NCI-H446 treated with DMSO at 0.1 percent for 48 hours (cell line): ENCODE data around the gene NQO1.
"Not testable (repeated sequence)": the region's sequence is repeated elsewhere in the genome, so short reads cannot be mapped to it uniquely, and the experiment has no call there.

Experiments used
- DNase-seq: peaks from one replicate; lab custom pipeline; 2025; lab: John Stamatoyannopoulos, UW

Gene NQO1

DNA sequence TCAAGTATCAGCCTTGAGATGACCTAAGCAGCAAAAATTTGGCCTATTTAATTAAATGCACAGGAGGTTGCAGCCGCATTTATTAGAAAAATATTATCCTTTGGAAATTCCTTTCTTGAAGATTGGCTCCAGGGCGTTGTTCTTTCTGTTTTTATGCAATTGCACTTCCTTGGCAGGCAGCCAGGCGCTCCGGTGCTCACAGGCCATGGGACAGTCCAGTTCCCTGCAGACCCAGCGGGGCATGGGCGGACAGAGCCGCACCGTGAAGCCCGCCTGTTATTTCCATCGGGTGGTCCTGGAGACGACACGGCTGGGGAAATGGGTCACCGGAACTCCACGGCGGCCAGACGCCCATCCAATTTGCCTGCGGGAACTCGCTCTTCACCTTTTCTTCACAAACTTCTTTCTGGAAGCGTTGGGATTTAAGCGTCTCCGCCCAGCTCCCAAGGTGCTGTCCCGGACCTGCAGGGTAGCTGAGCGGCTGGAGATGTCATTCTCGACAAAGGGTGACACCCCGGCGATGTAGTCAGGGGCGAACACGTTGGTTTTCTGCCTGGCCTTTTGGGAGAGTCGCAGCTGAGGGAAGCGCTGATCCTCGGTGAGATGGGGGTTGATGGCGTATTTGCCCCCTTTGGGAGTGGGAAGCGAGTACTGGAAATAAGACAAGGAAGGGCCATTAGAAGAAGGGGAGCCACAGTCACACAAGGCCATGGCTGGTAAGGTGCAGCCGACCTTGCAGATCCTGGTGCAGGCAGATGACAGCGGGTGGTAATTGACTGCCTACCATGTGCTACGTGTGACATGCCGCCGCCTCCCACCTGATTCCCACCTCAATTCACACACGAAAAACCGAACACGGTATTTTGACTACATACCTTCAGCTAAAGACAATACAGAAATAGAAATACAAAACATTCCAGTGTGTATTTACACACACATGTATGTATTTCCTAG is 15.9 kb upstream of the NQO1 start:
- DNase-seq = no peak

DNA sequence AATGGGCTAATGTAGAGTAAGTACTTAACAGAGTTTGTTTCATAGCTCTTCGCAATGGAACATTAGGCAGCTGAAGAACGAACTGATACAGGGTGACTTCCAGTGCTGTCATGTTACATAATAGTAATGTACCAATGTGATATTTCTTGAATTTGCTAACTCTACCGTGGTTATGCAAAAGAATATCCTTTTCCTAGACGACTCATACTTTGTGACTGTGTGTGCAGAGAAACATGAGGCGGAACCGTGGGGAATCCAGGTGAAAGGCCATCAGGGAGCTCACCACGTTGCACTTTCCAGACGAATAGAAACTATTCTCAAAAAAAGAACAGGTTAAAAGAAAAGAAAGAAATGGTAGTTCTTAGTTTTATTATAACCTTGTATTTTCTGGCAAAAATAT is 15.2 kb upstream of the NQO1 start:
- no peak for DNase-seq

- no peak for DNase-seq
Measured at GRCh38 chr16:69732101-69732500, 5.7 kb upstream of the NQO1 start.

DNA sequence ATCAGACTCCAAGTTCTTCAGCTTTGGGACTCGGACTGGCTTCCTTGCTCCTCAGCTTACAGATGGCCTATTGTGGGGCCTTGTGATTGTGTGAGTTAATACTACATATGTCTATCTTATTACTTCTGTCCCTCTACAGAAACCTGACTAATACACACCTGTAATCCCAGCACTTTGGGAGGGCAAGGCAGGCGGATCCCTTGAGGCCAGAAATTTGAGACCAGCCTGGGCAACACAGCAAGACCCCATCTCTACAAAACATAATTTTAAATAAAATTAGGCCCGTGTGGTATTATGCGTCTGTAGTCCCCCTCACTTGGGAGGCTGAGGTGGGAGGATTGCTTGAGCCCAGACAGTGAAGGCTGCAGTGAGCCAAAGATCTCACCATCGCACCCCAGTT is 4.9 kb upstream of the NQO1 start:
- DNase-seq = not testable (repeated sequence)

DNA sequence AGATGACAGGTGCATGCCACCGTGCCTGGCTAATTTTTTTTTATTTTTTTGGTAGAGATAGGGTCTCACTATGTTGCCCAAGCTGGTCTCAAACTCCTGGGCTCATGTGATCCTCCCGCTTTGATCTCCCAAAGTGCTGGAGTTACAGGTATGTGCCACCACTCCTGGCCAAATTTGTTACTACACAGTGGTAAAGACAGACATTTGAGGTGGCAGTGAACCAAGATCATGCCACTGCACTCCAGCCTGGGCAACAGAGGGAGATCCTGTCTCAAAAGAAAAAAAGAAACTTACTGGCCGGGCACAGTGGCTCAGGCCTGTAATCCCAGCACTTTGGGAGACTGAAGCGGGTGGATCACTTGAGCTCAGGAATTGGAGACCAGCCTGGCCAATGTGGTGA is 2.7 kb upstream of the NQO1 start:
- not testable (repeated sequence) for DNase-seq

DNA sequence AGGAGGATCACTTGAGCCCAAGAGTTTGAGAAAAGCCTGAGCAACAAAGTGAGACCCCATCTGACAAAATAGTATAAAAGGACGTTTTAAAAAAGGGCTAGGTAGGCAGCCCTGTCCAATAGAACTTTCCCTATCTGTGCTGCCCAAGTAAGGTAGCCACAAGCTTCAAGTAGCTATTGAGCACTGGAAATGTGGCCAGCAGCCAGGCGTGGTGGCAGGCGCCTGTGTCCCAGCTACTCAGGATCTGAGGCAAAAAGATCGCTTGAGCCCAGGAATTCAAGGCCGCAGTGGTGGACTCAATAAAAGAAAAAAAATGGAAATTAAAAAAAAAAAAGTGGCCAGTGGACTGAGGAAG is 1.5 kb upstream of the NQO1 start:
- no peak for DNase-seq

DNA sequence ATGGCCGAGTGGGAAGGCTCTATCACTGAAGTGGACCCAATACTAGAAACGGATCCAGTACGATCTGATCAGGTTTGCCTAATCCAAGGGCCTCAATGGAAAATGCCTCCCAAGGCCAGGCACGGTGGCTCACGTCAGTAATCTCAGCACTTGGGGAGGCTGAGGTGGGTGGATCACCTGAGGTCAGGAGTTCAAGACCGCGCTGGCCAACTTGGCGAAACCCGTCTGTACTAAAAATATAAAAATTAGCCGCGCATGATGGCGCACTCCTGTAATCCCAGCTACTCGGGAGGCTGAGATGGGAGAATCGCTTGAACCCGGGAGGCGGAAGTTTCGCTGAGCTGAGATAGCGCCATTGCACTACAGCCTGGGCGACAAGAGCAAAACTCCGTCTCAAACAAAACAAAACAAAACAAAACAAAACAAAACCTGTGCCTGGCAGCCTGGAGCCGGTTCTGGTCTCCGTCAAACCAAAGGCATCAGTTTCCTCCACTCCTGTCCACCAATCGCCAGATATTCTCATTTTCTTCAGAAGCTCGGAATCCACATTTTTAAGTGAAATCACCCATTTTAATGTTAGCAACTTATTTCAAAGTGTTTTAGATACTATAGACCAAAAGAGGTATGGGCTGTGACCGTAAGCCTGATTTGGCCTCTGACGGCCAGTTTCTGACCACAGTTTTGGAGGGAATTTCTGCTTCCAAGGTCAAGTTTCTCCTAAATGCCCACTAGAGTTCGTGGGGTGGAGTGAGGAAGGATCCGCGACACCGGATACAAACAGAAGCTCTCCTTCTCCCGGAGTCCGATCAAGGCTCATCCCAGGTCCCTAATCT is 664 bp downstream of the NQO1 start:
- no peak for DNase-seq

DNA sequence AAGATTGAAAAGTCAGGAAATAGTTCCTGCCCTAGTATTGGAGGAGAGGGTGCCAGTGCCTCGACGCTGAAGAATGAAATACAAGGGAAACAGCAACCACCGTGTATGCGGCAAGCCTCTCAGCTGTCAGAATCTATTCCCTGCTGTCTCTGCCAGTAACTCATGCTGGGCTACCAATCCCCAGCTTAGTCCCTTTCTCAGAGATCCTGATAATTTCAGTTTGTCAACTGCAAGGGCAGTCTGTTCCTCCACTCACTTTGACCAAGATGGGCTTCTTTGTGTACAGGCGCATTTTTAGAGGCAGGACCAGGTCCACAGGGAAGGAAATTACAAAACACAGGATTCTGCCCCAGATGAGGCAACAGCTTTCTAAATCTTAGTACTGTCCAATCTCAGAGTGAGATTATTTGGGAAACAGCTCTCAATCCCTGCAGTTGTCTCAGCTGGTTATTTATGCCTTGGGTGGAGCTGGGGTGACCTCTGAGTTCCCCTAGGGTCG is 1.3 kb downstream of the NQO1 start:
- DNase-seq = no peak

GRCh38 chr16:69724414-69724873 is 1.9 kb downstream of the NQO1 start:
- DNase-seq = no peak

DNA sequence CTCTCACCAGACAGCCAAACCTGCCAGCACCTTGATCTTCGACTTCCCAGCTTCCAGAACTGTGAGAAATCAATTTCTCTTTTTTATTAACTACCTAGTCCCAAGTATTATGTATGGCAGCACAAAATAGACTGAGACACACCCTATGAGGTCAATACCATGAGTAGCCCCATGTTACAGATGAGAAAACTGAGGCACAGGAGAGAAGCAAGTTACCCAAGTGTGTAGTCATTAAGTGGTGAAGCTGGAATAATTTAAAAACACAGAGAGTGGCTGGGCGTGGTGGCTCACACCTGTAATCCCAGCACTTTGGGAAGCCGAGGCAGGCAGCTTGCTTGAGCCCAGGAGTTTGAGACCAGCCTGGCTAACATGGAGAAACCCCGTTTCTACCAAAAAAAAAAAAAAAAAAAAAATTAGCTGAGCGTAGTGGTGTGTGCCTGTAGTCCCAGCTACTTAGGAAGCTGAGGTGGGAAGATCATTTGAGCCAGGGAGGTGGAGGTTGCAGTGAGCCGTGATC is 4.9 kb downstream of the NQO1 start:
- no peak for DNase-seq

DNA sequence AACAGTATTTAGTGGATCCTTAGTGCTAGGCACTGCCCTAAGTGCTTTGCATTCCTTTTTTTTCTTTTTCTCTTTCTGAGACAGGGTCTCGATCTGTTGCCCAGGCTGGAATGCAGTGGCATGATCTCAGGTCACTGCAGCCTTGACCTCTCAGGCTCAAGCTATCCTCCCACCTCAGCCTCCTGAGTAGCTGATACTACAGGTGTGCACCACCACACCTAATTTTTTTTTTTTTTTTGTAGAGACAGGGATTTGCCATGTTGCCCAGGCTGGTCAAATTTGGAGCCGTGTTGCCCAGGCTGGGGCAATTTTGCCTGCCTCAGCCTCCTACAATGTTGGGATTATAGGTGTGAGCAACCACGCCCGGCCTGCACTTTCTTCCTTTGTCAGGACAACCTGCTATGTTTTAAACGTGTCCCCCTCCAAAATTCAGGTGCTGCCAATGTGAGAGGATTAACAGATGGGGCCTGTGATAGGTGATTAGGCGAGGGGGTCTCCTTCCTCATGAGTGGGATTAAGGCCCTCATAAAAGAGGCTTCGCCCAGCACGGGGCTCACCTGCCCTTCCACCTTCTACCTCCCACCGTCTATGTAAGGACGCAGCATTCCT is 5.4 kb downstream of the NQO1 start:
- DNase-seq = no peak

DNA sequence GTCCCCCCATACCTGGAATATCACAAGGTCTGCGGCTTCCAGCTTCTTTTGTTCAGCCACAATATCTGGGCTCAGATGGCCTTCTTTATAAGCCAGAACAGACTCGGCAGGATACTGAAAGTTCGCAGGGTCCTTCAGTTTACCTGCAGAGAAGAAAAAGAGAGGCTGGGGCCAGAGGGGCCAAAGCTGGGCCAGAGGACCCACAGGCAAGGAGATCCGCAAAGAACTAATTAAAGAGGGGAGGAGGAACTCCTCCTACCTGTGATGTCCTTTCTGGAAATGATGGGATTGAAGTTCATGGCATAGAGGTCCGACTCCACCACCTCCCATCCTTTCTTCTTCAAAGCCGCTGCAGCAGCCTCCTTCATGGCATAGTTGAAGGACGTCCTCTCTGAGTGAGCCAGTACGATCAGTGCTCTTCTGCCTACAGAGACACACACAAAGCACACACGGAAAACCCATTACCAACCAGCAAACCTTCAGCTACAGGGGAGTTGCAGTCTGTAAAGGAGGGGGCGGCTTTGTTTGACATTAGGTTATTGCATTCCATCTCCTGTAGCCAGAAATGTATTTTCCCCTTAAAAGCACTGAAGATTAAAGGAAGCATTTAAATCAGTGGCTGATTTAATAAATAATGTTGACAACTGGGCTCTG is 8.1 kb downstream of the NQO1 start:
- DNase-seq = no peak

DNA sequence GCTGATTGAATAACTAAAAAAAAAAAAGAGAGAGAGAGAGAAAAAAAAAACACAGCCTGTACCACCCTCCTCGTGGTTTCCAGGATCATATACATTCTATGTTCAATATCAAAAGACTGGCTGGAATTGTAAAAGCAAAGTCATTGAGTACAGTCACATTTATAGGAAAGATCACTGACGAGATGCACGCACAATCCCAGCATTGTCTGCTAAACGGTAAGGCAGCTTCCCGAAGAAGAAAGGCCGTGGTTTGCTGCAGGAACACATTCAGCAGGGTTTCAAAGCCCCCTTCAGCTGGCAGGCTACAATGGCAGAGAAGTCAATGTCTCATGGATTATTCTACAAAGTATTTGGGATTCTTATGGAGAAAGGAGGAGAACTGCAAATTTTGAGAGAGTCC is 9.3 kb downstream of the NQO1 start:
- no peak for DNase-seq

- no peak for DNase-seq
Measured at GRCh38 chr16:69712914-69713581, 13.3 kb downstream of the NQO1 start.

DNA sequence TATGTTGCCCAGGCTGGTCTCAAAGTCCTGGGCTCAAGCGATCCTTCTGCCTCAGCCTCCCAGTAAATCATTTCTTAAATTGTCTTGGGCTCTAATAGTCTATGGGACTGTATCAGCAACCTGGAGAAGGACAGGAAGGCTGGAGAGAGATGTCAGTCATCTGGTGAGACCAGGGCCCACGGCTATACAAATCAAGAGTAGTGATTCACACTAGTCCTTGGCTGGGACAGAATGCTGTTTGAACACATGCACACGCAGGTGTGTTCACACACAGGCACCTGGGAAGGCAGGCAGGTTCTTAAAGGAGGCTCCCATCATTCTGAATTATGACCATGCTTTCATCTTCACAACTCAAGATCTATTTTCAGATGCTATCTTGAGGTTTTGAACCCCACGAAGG is 14.1 kb downstream of the NQO1 start:
- DNase-seq = no peak

GRCh38 chr16:69711115-69711740 is 15.1 kb downstream of the NQO1 start:
- no peak for DNase-seq

DNA sequence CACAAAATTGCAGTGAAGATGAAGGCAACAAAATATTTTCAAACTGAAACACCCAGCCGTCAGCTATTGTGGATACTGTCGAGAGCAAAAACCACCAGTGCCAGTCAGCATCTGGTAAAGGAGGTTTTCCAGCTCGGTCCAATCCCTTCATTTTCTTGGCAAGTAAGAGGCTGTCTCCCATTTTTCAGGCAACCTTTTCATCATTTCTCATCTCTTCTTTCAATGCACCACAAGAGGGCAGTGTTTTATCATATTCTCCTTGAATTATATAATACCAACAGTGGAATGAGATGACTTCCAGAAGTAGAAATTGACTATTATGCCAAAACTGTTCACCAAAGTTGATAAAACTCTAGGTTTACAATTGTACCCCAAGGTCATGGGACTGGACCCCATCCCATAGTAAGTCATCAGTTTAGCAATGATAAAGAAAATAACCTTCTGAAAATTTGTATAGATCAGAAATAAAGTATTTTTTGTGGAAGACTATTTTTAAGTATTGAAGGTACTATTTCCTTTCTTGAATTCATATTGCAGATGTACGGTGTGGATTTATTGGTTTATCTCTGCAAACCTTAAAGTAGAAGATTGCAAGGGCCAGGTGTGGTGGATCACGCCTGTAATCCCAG is 16.8 kb downstream of the NQO1 start:
- DNase-seq = peak; percentile 42

DNA sequence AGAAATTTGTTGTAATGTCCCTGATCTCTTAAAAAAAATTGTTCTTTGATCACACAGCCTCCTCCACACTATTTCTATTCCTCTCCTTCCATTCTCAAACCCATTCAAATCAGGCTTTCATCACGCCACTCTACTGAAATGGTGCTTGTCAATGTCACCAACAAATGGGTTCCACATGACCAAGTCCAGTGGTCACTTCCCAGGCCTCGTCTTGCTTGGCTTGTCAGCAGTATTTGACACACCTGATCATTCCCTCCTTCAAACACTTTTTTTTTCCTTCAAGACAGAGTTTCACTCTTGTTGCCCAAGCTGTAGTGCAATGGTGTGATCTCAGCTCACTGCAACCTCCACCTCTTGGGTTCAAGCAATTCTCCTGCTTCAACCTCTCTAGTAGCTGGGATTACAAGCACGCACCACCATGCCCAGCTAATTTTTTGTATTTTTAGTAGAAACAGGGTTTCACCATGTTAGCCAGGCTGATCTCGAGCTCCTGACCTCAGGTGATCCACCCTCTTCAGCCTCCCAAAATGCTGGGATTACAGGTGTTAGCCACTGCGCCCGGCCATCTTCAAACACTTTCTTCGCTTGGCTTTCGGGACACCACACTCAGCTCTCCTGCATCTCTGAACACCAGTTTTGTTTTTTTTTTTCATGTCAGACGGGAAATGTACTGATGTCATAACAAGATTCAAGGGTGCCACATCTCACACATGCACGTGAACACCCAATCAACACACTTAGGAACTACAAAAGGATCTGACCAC is 18.3 kb downstream of the NQO1 start:
- DNase-seq = no peak

GRCh38 chr16:69706975-69707340 is 19.4 kb downstream of the NQO1 start:
- no peak for DNase-seq
